BJ (cell line): ENCODE results near the gene CFAP65. TPM values are rescaled to one million over a fixed set of nuclear protein-coding genes. Genes with fewer than 3 reads are reported as not detected.

ENCODE experiments used
- polyA plus RNA-seq: library from polyadenylated mRNA; depleted of rRNA; stranded (reverse); fragments of >200 nt; gene quantifications from 2 replicates; pipeline ENCODE4 v1.2.3, GENCODE V29; 2011; rRNA removed
- small RNA-seq: library from RNA; depleted of rRNA; stranded (forward); fragments of <200 nt; gene quantifications from one replicate; pipeline ENCODE3, GENCODE V24; 2012; ENCODE audit warnings: low replicate concordance, low read depth; ENCODE audit not compliant: insufficient read length

Gene CFAP65
- polyA plus RNA-seq, 1 experiment: not detected

Small RNA genes within 50 kb of the gene (small RNA-seq; reads per million reads assigned to genes)
- gene MIR3131: not detected
- not detected for gene MIR375

Other genes with a start within 250 kb of the CFAP65 start
- not detected in 2 replicates for gene PRKAG3, start 209.7 kb downstream of the CFAP65 start, polyA plus RNA-seq
- not detected in 2 replicates for gene WNT6, start 181.7 kb downstream of the CFAP65 start, polyA plus RNA-seq
- not detected in 2 replicates for gene WNT10A, start 160.7 kb downstream of the CFAP65 start, polyA plus RNA-seq
- 0.02 TPM in 1 of 2 replicates, not detected in the other for gene CDK5R2, start 81.8 kb downstream of the CFAP65 start, polyA plus RNA-seq
- gene FEV, start 56.3 kb downstream of the CFAP65 start, polyA plus RNA-seq: not detected in 2 replicates
- 0.26 TPM in 1 of 2 replicates, not detected in the other for gene CRYBA2, start 48.1 kb downstream of the CFAP65 start, polyA plus RNA-seq
- 0.05 TPM in 2 replicates for gene IHH, start 19.4 kb upstream of the CFAP65 start, polyA plus RNA-seq
- 23.9 and 24.1 TPM in 2 replicates for gene NHEJ1, start 119.3 kb upstream of the CFAP65 start, polyA plus RNA-seq
- 1.1 and 1.3 TPM in 2 replicates for gene SLC23A3, start 128.5 kb upstream of the CFAP65 start, polyA plus RNA-seq
- 43.5 and 66.9 TPM in 2 replicates for gene CNPPD1, start 135.4 kb upstream of the CFAP65 start, polyA plus RNA-seq
- 95.9 and 131 TPM in 2 replicates for gene RETREG2, start 136.8 kb upstream of the CFAP65 start, polyA plus RNA-seq
- gene ZFAND2B, start 165.3 kb upstream of the CFAP65 start, polyA plus RNA-seq: 45.6 and 62.9 TPM in 2 replicates
- gene ABCB6, start 177.4 kb upstream of the CFAP65 start, polyA plus RNA-seq: 20.3 and 33.4 TPM in 2 replicates
- 105 and 132 TPM in 2 replicates for gene ATG9A, start 188.1 kb upstream of the CFAP65 start, polyA plus RNA-seq
- gene ANKZF1, start 188.3 kb upstream of the CFAP65 start, polyA plus RNA-seq: 30.0 and 37.7 TPM in 2 replicates
- 9.4 and 9.5 TPM in 2 replicates for gene GLB1L, start 203.9 kb upstream of the CFAP65 start, polyA plus RNA-seq
- gene STK16, start 204.0 kb upstream of the CFAP65 start, polyA plus RNA-seq: 41.6 and 64.2 TPM in 2 replicates
- gene TUBA4B, start 211.7 kb upstream of the CFAP65 start, polyA plus RNA-seq: not detected in 2 replicates
- gene TUBA4A, start 212.4 kb upstream of the CFAP65 start, polyA plus RNA-seq: 16.8 and 23.0 TPM in 2 replicates
- gene DNAJB2, start 237.8 kb upstream of the CFAP65 start, polyA plus RNA-seq: 45.0 and 57.3 TPM in 2 replicates